ENCODE measurements around the gene OR52E5.

OR52E5 gene

DNA sequence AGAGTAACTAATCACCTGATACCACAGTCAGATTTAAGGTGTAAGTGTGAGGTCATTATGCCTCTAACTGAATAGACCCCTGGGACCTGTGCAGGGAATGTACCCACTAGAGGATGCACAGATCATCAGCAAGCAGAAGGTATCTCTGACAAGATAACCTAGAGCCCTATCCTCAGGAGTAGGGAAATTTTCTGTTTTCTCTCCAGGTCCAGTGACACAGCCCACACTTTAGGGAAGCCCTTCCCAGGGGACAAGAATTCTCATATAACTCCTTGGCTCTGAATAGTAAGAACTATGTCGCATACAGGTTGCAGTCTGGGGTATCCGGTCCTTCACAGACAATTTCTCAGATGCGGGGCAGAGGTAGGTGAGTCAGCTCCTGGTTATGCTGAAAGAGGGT is at the start of gene OR52E5:
OR52E5 (plus strand) TSS at position 301 of the 400 bp plus-strand sequence. CDS start 7,569 bp downstream, outside the sequence.
- DNase-seq (ENCODE audit: low read depth, low spot score), result no peak
- Histone ChIP-seq H3K27ac (no peak within 1 kb of the TSS), H3K9ac (ENCODE audit: insufficient read length) (no peak within 1 kb of the TSS), H3K4me3 (no peak within 1 kb of the TSS), H3K36me3 (ENCODE audit: insufficient read depth, low read length) (no peaks in the 10 kb centered on the region), H3K9me3 (ENCODE audit: low read depth, low read length) (no peaks in the 10 kb centered on the region)
- TF ChIP-seq POLR2AphosphoS5 (IDR thresholded peaks at IDR 0.05; ENCODE audit: borderline replicate concordance, low read depth, low read length), result no peak
- TF ChIP-seq EZH2 (IDR thresholded peaks at IDR 0.05), result no peak
- no peak for TF ChIP-seq FOXP2 (optimal IDR thresholded peaks at IDR 0.05; ENCODE audit: control extremely low read depth, extremely low read length, insufficient read depth)

DNA sequence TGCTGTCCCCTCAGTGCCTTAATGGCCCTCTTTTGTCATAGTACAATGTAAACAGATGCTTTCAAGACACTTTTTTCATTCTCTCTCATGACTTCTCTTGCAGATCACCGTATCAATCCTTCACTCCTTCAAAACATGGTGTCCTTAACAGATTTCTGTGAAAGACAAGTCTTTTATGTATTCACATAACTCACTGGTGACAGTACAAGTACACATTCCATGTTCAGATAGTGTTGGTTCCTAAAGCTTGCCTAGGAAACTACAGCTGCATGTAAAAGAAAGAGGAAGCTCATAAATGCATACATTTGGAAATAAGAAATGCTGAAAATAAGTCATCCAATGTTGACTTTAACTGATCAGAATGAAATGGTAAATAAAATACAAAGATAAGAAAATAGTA is 46.3 kb upstream of the OR52E5 start:
- H3K9me3 ChIP-seq (ENCODE audit: low read depth, low read length), result no peaks in the 10 kb centered on the region
- H3K27ac ChIP-seq, result no peak overlapping the region
- no peaks in the 10 kb centered on the region for H3K36me3 ChIP-seq (ENCODE audit: insufficient read depth, low read length)
- TF ChIP-seq POLR2AphosphoS5 (IDR thresholded peaks at IDR 0.05; ENCODE audit: borderline replicate concordance, low read depth, low read length) (no peak), FOXP2 (optimal IDR thresholded peaks at IDR 0.05; ENCODE audit: control extremely low read depth, extremely low read length, insufficient read depth) (no peak), EZH2 (IDR thresholded peaks at IDR 0.05) (no peak)
- no peak overlapping the region for H3K9ac ChIP-seq (ENCODE audit: insufficient read length)
- H3K4me3 ChIP-seq, result no peak overlapping the region
- no peak for DNase-seq (ENCODE audit: low read depth, low spot score)

DNA sequence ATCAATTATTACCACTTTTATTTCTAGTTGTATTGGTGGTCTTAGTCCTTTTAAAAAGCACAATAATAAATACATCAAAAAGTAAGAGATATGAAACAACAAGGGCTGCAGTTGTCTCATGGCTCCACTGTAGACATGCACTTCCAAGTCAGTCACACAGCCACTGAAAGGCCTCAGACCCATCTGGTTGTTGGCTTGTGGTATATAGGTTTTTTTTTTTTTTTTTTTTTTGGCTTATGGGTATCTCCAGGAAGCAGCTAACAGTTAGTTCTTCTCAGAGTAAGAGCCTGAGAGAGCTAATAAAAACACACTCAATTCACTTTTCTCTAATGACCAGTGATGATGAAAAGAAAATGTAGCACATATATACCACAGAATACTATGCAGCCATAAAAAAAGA is 45.3 kb upstream of the OR52E5 start:
- H3K36me3 ChIP-seq (ENCODE audit: insufficient read depth, low read length), result no peaks in the 10 kb centered on the region
- no peaks in the 10 kb centered on the region for H3K9me3 ChIP-seq (ENCODE audit: low read depth, low read length)
- H3K9ac ChIP-seq (ENCODE audit: insufficient read length), result no peak overlapping the region
- no peak overlapping the region for H3K4me3 ChIP-seq
- no peak for DNase-seq (ENCODE audit: low read depth, low spot score)
- TF ChIP-seq EZH2 (IDR thresholded peaks at IDR 0.05) (no peak), POLR2AphosphoS5 (IDR thresholded peaks at IDR 0.05; ENCODE audit: borderline replicate concordance, low read depth, low read length) (no peak), FOXP2 (optimal IDR thresholded peaks at IDR 0.05; ENCODE audit: control extremely low read depth, extremely low read length, insufficient read depth) (no peak)
- H3K27ac ChIP-seq, result no peak overlapping the region

DNA sequence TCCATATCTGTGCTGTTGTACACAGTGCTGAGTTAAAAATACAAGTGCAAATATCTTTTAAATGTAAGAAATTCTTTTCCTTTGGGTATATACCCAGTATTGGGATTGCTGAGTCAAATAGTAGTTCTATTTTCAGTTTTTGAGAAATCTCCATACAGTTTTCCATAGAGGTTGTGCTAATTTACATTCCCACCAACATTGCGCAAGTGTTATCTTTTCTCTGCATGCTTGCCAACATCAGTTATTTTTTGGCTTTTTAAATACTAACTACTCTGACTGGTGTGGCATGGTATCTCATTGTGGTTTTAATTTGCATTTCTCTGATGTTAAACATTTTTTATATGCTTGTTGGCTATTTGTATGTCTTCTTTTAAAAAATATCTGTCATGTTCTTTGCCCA is 42.0 kb upstream of the OR52E5 start:
- DNase-seq (ENCODE audit: low read depth, low spot score), result no peak
- Histone ChIP-seq H3K9ac (ENCODE audit: insufficient read length) (no peak overlapping the region), H3K9me3 (ENCODE audit: low read depth, low read length) (no peaks in the 10 kb centered on the region), H3K4me3 (no peak overlapping the region), H3K36me3 (ENCODE audit: insufficient read depth, low read length) (no peaks in the 10 kb centered on the region), H3K27ac (no peak overlapping the region)
- TF ChIP-seq EZH2 (IDR thresholded peaks at IDR 0.05) (no peak), FOXP2 (optimal IDR thresholded peaks at IDR 0.05; ENCODE audit: control extremely low read depth, extremely low read length, insufficient read depth) (no peak), POLR2AphosphoS5 (IDR thresholded peaks at IDR 0.05; ENCODE audit: borderline replicate concordance, low read depth, low read length) (no peak)

DNA sequence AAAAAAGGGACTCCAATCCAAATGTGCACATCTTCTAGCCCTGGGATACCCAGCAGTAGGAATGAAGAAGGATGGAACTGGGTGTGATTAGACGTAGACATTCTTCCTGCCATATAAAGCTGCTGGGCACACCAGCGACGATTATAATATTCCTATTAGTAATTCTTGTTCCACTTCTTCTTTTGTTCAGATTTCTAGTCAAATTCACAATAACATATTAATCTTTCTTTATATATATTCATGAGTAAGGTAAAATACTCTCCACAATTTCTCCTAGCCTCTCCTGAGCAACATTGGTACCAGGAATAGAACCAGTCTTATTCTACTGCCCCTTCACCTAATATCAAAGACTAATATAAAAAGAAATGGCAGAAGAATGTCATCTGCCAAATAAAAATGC is 35.4 kb upstream of the OR52E5 start, which contains the start of gene OR52E8:
OR52E8 (minus strand) TSS at position 101 of the 400 bp plus-strand sequence; CDS start at position 101, 0 bp downstream.
- Histone ChIP-seq H3K9me3 (ENCODE audit: low read depth, low read length) (no peaks in the 10 kb centered on the region), H3K36me3 (ENCODE audit: insufficient read depth, low read length) (no peaks in the 10 kb centered on the region), H3K4me3 (no peak within 1 kb of the TSS), H3K27ac (no peak within 1 kb of the TSS), H3K9ac (ENCODE audit: insufficient read length) (no peak within 1 kb of the TSS)
- DNase-seq (ENCODE audit: low read depth, low spot score), result no peak
- TF ChIP-seq FOXP2 (optimal IDR thresholded peaks at IDR 0.05; ENCODE audit: control extremely low read depth, extremely low read length, insufficient read depth), result no peak
- no peak for TF ChIP-seq POLR2AphosphoS5 (IDR thresholded peaks at IDR 0.05; ENCODE audit: borderline replicate concordance, low read depth, low read length)
- no peak for TF ChIP-seq EZH2 (IDR thresholded peaks at IDR 0.05)

DNA sequence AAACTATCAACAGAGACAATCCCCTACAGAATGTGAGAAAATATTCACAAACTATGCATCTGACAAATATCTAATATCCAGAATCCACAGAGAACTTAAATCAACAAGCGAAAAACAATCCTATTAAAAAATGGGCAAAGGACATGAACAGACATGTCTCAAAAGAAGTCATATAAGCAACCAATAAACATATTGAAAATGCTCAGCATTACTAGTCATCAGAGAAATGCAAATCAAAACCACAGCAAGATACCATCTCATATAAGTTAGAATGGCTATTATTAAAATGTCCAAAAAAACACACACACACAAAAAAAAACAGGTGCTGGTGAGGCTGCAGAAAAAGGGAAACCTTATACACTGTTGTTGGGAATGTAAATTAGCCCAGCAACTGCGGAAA is 27.2 kb upstream of the OR52E5 start:
- H3K36me3 ChIP-seq (ENCODE audit: insufficient read depth, low read length), result no peaks in the 10 kb centered on the region
- no peak for DNase-seq (ENCODE audit: low read depth, low spot score)
- H3K4me3 ChIP-seq, result no peak overlapping the region
- no peak overlapping the region for H3K27ac ChIP-seq
- no peak overlapping the region for H3K9ac ChIP-seq (ENCODE audit: insufficient read length)
- H3K9me3 ChIP-seq (ENCODE audit: low read depth, low read length), result no peaks in the 10 kb centered on the region
- TF ChIP-seq POLR2AphosphoS5 (IDR thresholded peaks at IDR 0.05; ENCODE audit: borderline replicate concordance, low read depth, low read length), result no peak
- TF ChIP-seq FOXP2 (optimal IDR thresholded peaks at IDR 0.05; ENCODE audit: control extremely low read depth, extremely low read length, insufficient read depth), result no peak
- no peak for TF ChIP-seq EZH2 (IDR thresholded peaks at IDR 0.05)

DNA sequence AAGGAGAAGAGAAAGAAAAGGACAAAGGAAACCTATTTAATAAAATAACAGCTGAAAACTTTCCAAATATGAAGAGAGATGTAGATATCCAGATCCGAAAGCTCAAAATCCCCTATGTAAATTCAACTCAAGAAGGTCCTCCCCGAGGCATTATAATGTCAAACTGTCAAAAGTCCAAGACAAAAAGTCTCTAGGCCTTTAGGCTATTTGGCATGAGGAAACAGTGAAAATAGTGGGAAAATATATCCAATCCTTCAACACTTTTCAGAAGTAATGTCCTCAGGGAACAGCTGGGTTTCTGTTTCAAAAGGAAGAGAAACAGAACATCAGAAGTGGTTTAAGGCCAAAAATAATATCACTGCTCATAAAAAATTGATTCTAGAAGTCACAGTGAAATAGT is 14.4 kb upstream of the OR52E5 start:
- no peak for TF ChIP-seq FOXP2 (optimal IDR thresholded peaks at IDR 0.05; ENCODE audit: control extremely low read depth, extremely low read length, insufficient read depth)
- no peak for TF ChIP-seq EZH2 (IDR thresholded peaks at IDR 0.05)
- TF ChIP-seq POLR2AphosphoS5 (IDR thresholded peaks at IDR 0.05; ENCODE audit: borderline replicate concordance, low read depth, low read length), result no peak
- Histone ChIP-seq H3K9me3 (ENCODE audit: low read depth, low read length) (no peaks in the 10 kb centered on the region), H3K27ac (no peak overlapping the region), H3K9ac (ENCODE audit: insufficient read length) (no peak overlapping the region), H3K36me3 (ENCODE audit: insufficient read depth, low read length) (no peaks in the 10 kb centered on the region), H3K4me3 (no peak overlapping the region)
- no peak for DNase-seq (ENCODE audit: low read depth, low spot score)

DNA sequence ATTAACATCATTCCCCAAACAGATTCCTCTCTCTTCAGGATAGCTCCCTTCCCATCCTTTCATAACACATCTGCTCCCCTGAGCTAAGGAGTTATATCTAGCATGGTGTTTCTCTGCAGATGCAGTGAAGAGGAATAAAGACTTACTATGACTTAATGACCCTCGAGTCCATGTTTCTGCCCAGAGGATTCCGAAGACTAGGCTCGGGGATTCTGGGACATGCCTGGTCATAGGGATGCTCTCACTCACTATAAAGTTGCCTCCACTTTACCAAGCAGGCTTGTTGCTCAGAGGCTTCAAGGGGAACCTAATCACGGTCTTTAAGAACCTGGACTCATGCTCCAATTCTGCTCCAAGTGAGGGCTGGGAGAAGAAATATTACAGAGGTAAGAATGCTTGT is 12.7 kb upstream of the OR52E5 start, which contains the start of gene OR52E4:
OR52E4 (plus strand) TSS at position 301 of the 400 bp plus-strand sequence. CDS start 3,664 bp downstream, outside the sequence.
- Histone ChIP-seq H3K36me3 (ENCODE audit: insufficient read depth, low read length) (no peaks in the 10 kb centered on the region), H3K9me3 (ENCODE audit: low read depth, low read length) (no peaks in the 10 kb centered on the region)
- no peak for TF ChIP-seq POLR2AphosphoS5 (IDR thresholded peaks at IDR 0.05; ENCODE audit: borderline replicate concordance, low read depth, low read length)
- no peak for TF ChIP-seq EZH2 (IDR thresholded peaks at IDR 0.05)
- no peak for TF ChIP-seq FOXP2 (optimal IDR thresholded peaks at IDR 0.05; ENCODE audit: control extremely low read depth, extremely low read length, insufficient read depth)

DNA sequence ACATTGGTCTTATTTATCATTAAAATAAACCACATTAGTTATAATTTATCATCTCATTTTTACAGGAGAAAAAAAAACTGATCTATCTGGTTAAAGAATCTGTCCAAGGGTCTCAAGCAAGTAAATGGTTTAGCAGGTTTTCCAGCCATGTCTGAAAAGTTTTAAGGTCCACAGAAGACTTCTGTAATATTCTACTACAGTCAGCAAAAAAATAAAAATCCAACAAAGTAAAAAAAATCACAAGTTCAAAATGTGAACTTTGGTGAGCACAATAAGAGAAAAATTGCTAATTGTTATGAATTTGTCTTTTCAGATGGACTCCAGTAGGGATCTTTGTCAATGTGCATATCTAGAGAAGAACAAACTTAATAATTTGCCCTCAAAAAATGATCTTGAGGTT is 11.3 kb upstream of the OR52E5 start:
- no peak overlapping the region for H3K4me3 ChIP-seq
- no peak for DNase-seq (ENCODE audit: low read depth, low spot score)
- no peak overlapping the region for H3K9ac ChIP-seq (ENCODE audit: insufficient read length)
- TF ChIP-seq FOXP2 (optimal IDR thresholded peaks at IDR 0.05; ENCODE audit: control extremely low read depth, extremely low read length, insufficient read depth), result no peak
- no peak for TF ChIP-seq EZH2 (IDR thresholded peaks at IDR 0.05)
- no peak overlapping the region for H3K27ac ChIP-seq
- no peaks in the 10 kb centered on the region for H3K36me3 ChIP-seq (ENCODE audit: insufficient read depth, low read length)
- no peaks in the 10 kb centered on the region for H3K9me3 ChIP-seq (ENCODE audit: low read depth, low read length)

More for the DNA sequence above, 12.7 kb upstream of the OR52E5 start, which contains the start of gene OR52E4:
- Histone ChIP-seq H3K4me3 (no peak within 1 kb of the TSS), H3K9ac (ENCODE audit: insufficient read length) (no peak within 1 kb of the TSS), H3K27ac (no peak within 1 kb of the TSS)
- no peak for DNase-seq (ENCODE audit: low read depth, low spot score)
